ENCODE data around the gene THY1. TPM values are rescaled to one million over a fixed set of nuclear protein-coding genes. Genes with fewer than 3 reads are reported as not detected.
A peak's percentile ranks its signal among the peaks of the same experiment; 100 is the strongest.

THY1 gene
- total RNA-seq, 1 donor: 400 TPM

- peaks cover 29% of the 10 kb centered on the region for H3K4me1 ChIP-seq (ENCODE audit: insufficient read depth, low read length)
- H4K20me1 ChIP-seq (ENCODE audit: insufficient read depth, low read length): no peaks in the 10 kb centered on the region
- H3K79me2 ChIP-seq (ENCODE audit: insufficient read depth, low read length): no peaks in the 10 kb centered on the region
- H3K4me2 ChIP-seq (ENCODE audit: insufficient read depth, low read length): no peak overlapping the region
- H3K4me3 ChIP-seq (ENCODE audit: insufficient read depth, low read length): no peak overlapping the region
- no peaks in the 10 kb centered on the region for H3K9me3 ChIP-seq (ENCODE audit: low read depth, low read length)
- no peak for TF ChIP-seq CTCF (IDR thresholded peaks at IDR 0.05; ENCODE audit: extremely low read depth, low read depth, low read length)
- no peak overlapping the region for H3K27ac ChIP-seq (ENCODE audit: low read depth, low read length)
- H3K27me3 ChIP-seq (ENCODE audit: insufficient read depth, low read length): no peaks in the 10 kb centered on the region
- H2AFZ ChIP-seq (ENCODE audit: low read length): no peak overlapping the region
- no peaks in the 10 kb centered on the region for H3K36me3 ChIP-seq (ENCODE audit: insufficient read depth, low read length)
- no peak for DNase-seq (ENCODE audit: insufficient read length, low spot score, missing footprints)
Observed at GRCh38 chr11:119436093-119436492, 13.1 kb upstream of the THY1 start.

- Histone ChIP-seq H3K36me3 (ENCODE audit: insufficient read depth, low read length) (no peaks in the 10 kb centered on the region), H3K79me2 (ENCODE audit: insufficient read depth, low read length) (no peaks in the 10 kb centered on the region), H3K9me3 (ENCODE audit: low read depth, low read length) (no peaks in the 10 kb centered on the region), H3K4me1 (ENCODE audit: insufficient read depth, low read length) (peaks cover 29% of the 10 kb centered on the region), H3K4me2 (ENCODE audit: insufficient read depth, low read length) (no peak overlapping the region), H3K4me3 (ENCODE audit: insufficient read depth, low read length) (no peak overlapping the region), H2AFZ (ENCODE audit: low read length) (no peak overlapping the region), H3K27ac (ENCODE audit: low read depth, low read length) (no peak overlapping the region), H3K27me3 (ENCODE audit: insufficient read depth, low read length) (no peaks in the 10 kb centered on the region), H4K20me1 (ENCODE audit: insufficient read depth, low read length) (no peaks in the 10 kb centered on the region)
- TF ChIP-seq CTCF (IDR thresholded peaks at IDR 0.05; ENCODE audit: extremely low read depth, low read depth, low read length): no peak
- DNase-seq (ENCODE audit: insufficient read length, low spot score, missing footprints): peak; percentile 72
Observed at GRCh38 chr11:119434591-119435330, 11.8 kb upstream of the THY1 start.

GRCh38 chr11:119433358-119433725 lies 10.4 kb upstream of the THY1 start:
- Histone ChIP-seq H3K9me3 (ENCODE audit: low read depth, low read length) (no peaks in the 10 kb centered on the region), H2AFZ (ENCODE audit: low read length) (no peak overlapping the region), H3K4me1 (ENCODE audit: insufficient read depth, low read length) (peaks cover 29% of the 10 kb centered on the region), H3K27ac (ENCODE audit: low read depth, low read length) (peak overlapping the region; percentile 94), H3K4me3 (ENCODE audit: insufficient read depth, low read length) (peak overlapping the region; percentile 65), H3K36me3 (ENCODE audit: insufficient read depth, low read length) (no peaks in the 10 kb centered on the region), H3K4me2 (ENCODE audit: insufficient read depth, low read length) (peak overlapping the region; percentile 93), H3K79me2 (ENCODE audit: insufficient read depth, low read length) (no peaks in the 10 kb centered on the region), H4K20me1 (ENCODE audit: insufficient read depth, low read length) (no peaks in the 10 kb centered on the region), H3K27me3 (ENCODE audit: insufficient read depth, low read length) (no peaks in the 10 kb centered on the region)
- DNase-seq (ENCODE audit: insufficient read length, low spot score, missing footprints): peak; percentile 88
- no peak for TF ChIP-seq CTCF (IDR thresholded peaks at IDR 0.05; ENCODE audit: extremely low read depth, low read depth, low read length)

GRCh38 chr11:119432484-119433357 lies 9.7 kb upstream of the THY1 start:
- H3K79me2 ChIP-seq (ENCODE audit: insufficient read depth, low read length): no peaks in the 10 kb centered on the region
- H4K20me1 ChIP-seq (ENCODE audit: insufficient read depth, low read length): no peaks in the 10 kb centered on the region
- no peaks in the 10 kb centered on the region for H3K9me3 ChIP-seq (ENCODE audit: low read depth, low read length)
- no peaks in the 10 kb centered on the region for H3K27me3 ChIP-seq (ENCODE audit: insufficient read depth, low read length)
- peak overlapping the region; percentile 75 for H2AFZ ChIP-seq (ENCODE audit: low read length)
- peak overlapping the region; percentile 65 for H3K4me3 ChIP-seq (ENCODE audit: insufficient read depth, low read length)
- TF ChIP-seq CTCF (IDR thresholded peaks at IDR 0.05; ENCODE audit: extremely low read depth, low read depth, low read length): no peak
- peaks cover 29% of the 10 kb centered on the region for H3K4me1 ChIP-seq (ENCODE audit: insufficient read depth, low read length)
- DNase-seq (ENCODE audit: insufficient read length, low spot score, missing footprints): peak; percentile 92
- H3K36me3 ChIP-seq (ENCODE audit: insufficient read depth, low read length): no peaks in the 10 kb centered on the region
- H3K27ac ChIP-seq (ENCODE audit: low read depth, low read length): peak overlapping the region; percentile 94
- peak overlapping the region; percentile 93 for H3K4me2 ChIP-seq (ENCODE audit: insufficient read depth, low read length)
